ENCODE measurements around the gene ATF7. TPM values are rescaled to one million over a fixed set of nuclear protein-coding genes. Genes with fewer than 3 reads are reported as not detected.

ATF7 gene
- total and polyA plus RNA-seq, 2 of the 13 experiments (the other 11 are each of a cell fraction or from before 2014, with no cell fraction given): 9.6 to 16.2 TPM

- no peak for TF ChIP-seq STAT5B (CRISPR knock-in tag; IDR thresholded peaks at IDR 0.05)
- 0 out of 2 replicates have a peak, but pooled peaks have one; percentile 6 for TF ChIP-seq ZKSCAN1 (IDR thresholded peaks at IDR 0.05; ENCODE audit: low read length)
- TF ChIP-seq HNRNPH1 (optimal IDR thresholded peaks at IDR 0.05; ENCODE audit: low read depth, low read length): no peak
- TF ChIP-seq ZNF724P (CRISPR knock-in tag; IDR thresholded peaks at IDR 0.05; ENCODE audit: borderline replicate concordance): peak; percentile 94; the same call in 1 of the 2 replicates
- no peak for TF ChIP-seq BCLAF1 (IDR thresholded peaks at IDR 0.05)
- TF ChIP-seq FUBP1 (CRISPR knock-in tag; IDR thresholded peaks at IDR 0.05; ENCODE audit: borderline replicate concordance): no peak
- TF ChIP-seq ZNF367 (CRISPR knock-in tag; IDR thresholded peaks at IDR 0.05; ENCODE audit: borderline replicate concordance): no peak
- peak; percentile 70 for TF ChIP-seq SUZ12 (IDR thresholded peaks at IDR 0.05; ENCODE audit: low read depth, low read length)
- peak; percentile 65; the same call in 1 of the 2 replicates for TF ChIP-seq PHF21A (CRISPR knock-in tag; IDR thresholded peaks at IDR 0.05)
- TF ChIP-seq ZNF891 (CRISPR knock-in tag; IDR thresholded peaks at IDR 0.05): peak; percentile 95
- peak; percentile 79; the same call in 1 of the 2 replicates for TF ChIP-seq HOXD1 (CRISPR knock-in tag; IDR thresholded peaks at IDR 0.05)
- peak; percentile 58; the same call in 1 of the 2 replicates for TF ChIP-seq ATF3 (CRISPR knock-in tag; IDR thresholded peaks at IDR 0.05)
- no peak; the same call in 1 of the 2 replicates for TF ChIP-seq GATAD2A (CRISPR knock-in tag; IDR thresholded peaks at IDR 0.05)
- TF ChIP-seq ZNF503 (CRISPR knock-in tag; IDR thresholded peaks at IDR 0.05): peak; percentile 48; the same call in 1 of the 2 replicates
- no peak for TF ChIP-seq HNF4G (IDR thresholded peaks at IDR 0.05; ENCODE audit: borderline replicate concordance, low read depth, low read length)
- no peak for TF ChIP-seq HNF4G (CRISPR knock-in tag; IDR thresholded peaks at IDR 0.05; ENCODE audit: borderline replicate concordance, low read depth)
- TF ChIP-seq BRF2 (CRISPR knock-in tag; IDR thresholded peaks at IDR 0.05): peak; percentile 83
- peak; percentile 84; the same call in 1 of the 2 replicates for TF ChIP-seq ARID2 (CRISPR knock-in tag; IDR thresholded peaks at IDR 0.05; ENCODE audit: borderline replicate concordance)
- no peak for TF ChIP-seq ZFP41 (CRISPR knock-in tag; IDR thresholded peaks at IDR 0.05; ENCODE audit: borderline replicate concordance)
- TF ChIP-seq SMC3 (IDR thresholded peaks at IDR 0.05; ENCODE audit: low read length): no peak
- 0 out of 2 replicates have a peak, but pooled peaks have one; percentile 19 for TF ChIP-seq ZNF792 (CRISPR knock-in tag; IDR thresholded peaks at IDR 0.05)
Observed at GRCh38 chr12:53500776-53501614, 125.2 kb downstream of the ATF7 start, which contains the start of gene TARBP2 (continued).

Data from HepG2 (cell line).